B cell (primary cell): Measurements from ENCODE around the gene RC3H2. TPM values are rescaled to one million over a fixed set of nuclear protein-coding genes. Genes with fewer than 3 reads are reported as not detected.

Experiments used
- ATAC-seq: fragments of 200-7000 bp; cut with Tn5 transposase; one replicate; pipeline ENCODE4 v1.10.0; 2021; ENCODE audit warnings: low read depth, mild to moderate bottlenecking, moderate number of reproducible peaks, moderate library complexity
- CTCF ChIA-PET: fragments of 350-600 bp; sonication (Branson Sonifier 250); formaldehyde crosslinking; loops from one replicate; lab custom pipeline; 2021; ENCODE audit warnings: antibody characterized with exemption, inconsistent platforms; lab: Charles Lee
- POLR2A ChIA-PET: fragments of 350-600 bp; sonication (Branson Sonifier 250); formaldehyde crosslinking; loops from one replicate; lab custom pipeline; 2021; ENCODE audit warnings: antibody characterized with exemption; lab: Charles Lee
- DNase-seq: peaks from one replicate; pipeline ENCODE4 v3.0.0; 2013
- H2AFZ ChIP-seq: 2 replicates; pipeline ENCODE4 v1.6.1; 2012; ENCODE audit warnings: mild to moderate bottlenecking, low read depth, low read length; ENCODE audit not compliant: insufficient read depth, poor library complexity, severe bottlenecking
- H3K27ac ChIP-seq, 2 donors: 1 replicate in 1 of 2; 2 replicates in 1 of 2; pipeline ENCODE4 v1.5.1; 2012 to 2013; ENCODE audit warnings: low read length in 2 of 2, mild to moderate bottlenecking in 2 of 2, moderate library complexity in 1 of 2
- H3K27me3 ChIP-seq, 4 experiments: fragments of 200-600 bp in 1 of 4; sonication (generic) in 1 of 4; replicated peaks in 1 of 4; 1 replicate in 2 of 4; 2 replicates in 2 of 4; pipeline versions ENCODE4 v1.6.1 to v1.7.0; 2013 to 2016; ENCODE audit warnings: low read length in 3 of 4, mild to moderate bottlenecking in 2 of 4, mixed read lengths in 1 of 4, moderate library complexity in 1 of 4; ENCODE audit not compliant: insufficient read depth in 4 of 4, control insufficient read depth in 3 of 4; ENCODE audit errors: control extremely low read depth in 1 of 4
- H3K36me3 ChIP-seq, 2 experiments: replicated peaks in 1 of 2; 1 replicate in 1 of 2; 2 replicates in 1 of 2; pipeline versions ENCODE4 v1.6.1 to v1.7.1; 2013; ENCODE audit warnings: low read length in 1 of 2; ENCODE audit not compliant: insufficient read depth in 2 of 2, control insufficient read depth in 1 of 2; ENCODE audit errors: control extremely low read depth in 1 of 2, extremely low read depth in 1 of 2
- H3K4me1 ChIP-seq, 2 donors: fragments of 200-600 bp in 1 of 2; sonication (generic) in 1 of 2; 1 replicate in 1 of 2; 2 replicates in 1 of 2; pipeline versions ENCODE4 v1.5.1 to v1.6.1; 2013 to 2017; ENCODE audit warnings: low read length in 2 of 2; ENCODE audit not compliant: control insufficient read depth in 2 of 2, insufficient read depth in 2 of 2
- H3K4me2 ChIP-seq: replicated peaks from 2 replicates; pipeline ENCODE3; 2012; ENCODE audit warnings: mild to moderate bottlenecking, low read depth, low read length; ENCODE audit not compliant: poor library complexity, severe bottlenecking
- H3K4me3 ChIP-seq, 5 experiments: fragments of 200-600 bp in 1 of 5; sonication (generic) in 1 of 5; 1 replicate in 3 of 5; 2 replicates in 2 of 5; pipeline versions ENCODE4 v1.5.1 to v1.7.0; 2011 to 2016; ENCODE audit warnings: low read length in 4 of 5, mild to moderate bottlenecking in 4 of 5, low read depth in 2 of 5, control low read depth in 1 of 5, moderate library complexity in 1 of 5; ENCODE audit not compliant: insufficient read depth in 1 of 5; ENCODE audit errors: control extremely low read depth in 1 of 5, extremely low read depth in 1 of 5
- H3K79me2 ChIP-seq: fragments of 200-600 bp; sonication (generic); one replicate; pipeline ENCODE4 v1.6.0; 2016; ENCODE audit warnings: low read length; ENCODE audit not compliant: control insufficient read depth, insufficient read depth
- H3K9ac ChIP-seq: fragments of 200-600 bp; sonication (generic); 2 replicates; pipeline ENCODE4 v1.6.1; 2017; ENCODE audit warnings: mild to moderate bottlenecking, low read length, moderate library complexity
- H3K9me3 ChIP-seq, 3 donors: one replicate each; pipeline versions ENCODE4 v1.6.1 to v1.7.1; 2013; ENCODE audit warnings: low read length in 2 of 3; ENCODE audit not compliant: control insufficient read depth in 2 of 3, insufficient read depth in 1 of 3; ENCODE audit errors: control extremely low read depth in 1 of 3
- H4K20me1 ChIP-seq: 2 replicates; pipeline ENCODE4 v1.6.0; 2012; ENCODE audit warnings: mild to moderate bottlenecking, low read length; ENCODE audit not compliant: insufficient read depth, control insufficient read depth, poor library complexity, severe bottlenecking
- H3K27ac Mint-ChIP-seq: one replicate; pipeline ENCODE4 v1.8.0; 2021; ENCODE audit warnings: mixed read lengths
- H3K27me3 Mint-ChIP-seq: one replicate; pipeline ENCODE4 v1.8.0; 2021; ENCODE audit warnings: mixed read lengths
- H3K4me1 Mint-ChIP-seq: one replicate; pipeline ENCODE4 v1.8.0; 2021; ENCODE audit warnings: mixed read lengths
- H3K4me3 Mint-ChIP-seq: one replicate; pipeline ENCODE4 v1.8.0; 2021; ENCODE audit warnings: mixed read lengths
- H3K9me3 Mint-ChIP-seq: one replicate; pipeline ENCODE4 v1.8.0; 2022; ENCODE audit warnings: mixed read lengths; ENCODE audit not compliant: insufficient read depth
- EZH2 ChIP-seq: IDR thresholded peaks from 2 replicates; pipeline ENCODE4 v1.6.1; 2012; ENCODE audit warnings: borderline replicate concordance, low read depth, mild to moderate bottlenecking, moderate library complexity, low read length; ENCODE audit not compliant: insufficient read depth, poor library complexity, severe bottlenecking
- WGBS: methylation state at CpG from one replicate; pipeline ENCODE4 v1.1.5; 2013; ENCODE audit warnings: missing lambda C conversion rate; ENCODE audit not compliant: insufficient coverage; 5-methylcytosine and 5-hydroxymethylcytosine counted together
- intact Hi-C: fragments of 100-400 bp; cut with micrococcal nuclease; formaldehyde crosslinking; loops from one replicate; pipeline ENCODE4 v1.10.0; 2022
- polyA plus RNA-seq: library from polyadenylated mRNA; depleted of rRNA; stranded (reverse); fragments of >200 nt; gene quantifications from 2 replicates; pipeline ENCODE4 v1.2.3, GENCODE V29; 2012
- total RNA-seq, 2 donors: library from RNA; stranded (reverse); fragments of 120-200 nt in 1 of 2; gene quantifications; 1 replicate in 1 of 2; 2 replicates in 1 of 2; pipeline versions ENCODE4 v1.2.3 to v1.2.4, GENCODE V29; 2013 to 2022
- TF ChIP-seq, protein P1 (sequence below): fragments of 200-600 bp; IDR thresholded peaks from one replicate; pipeline ENCODE4 v1.8.0; 2022; ENCODE audit warnings: antibody characterized with exemption, mild to moderate bottlenecking

Gene RC3H2
- total and polyA plus RNA-seq, 2 donors (not counting 1 experiment from before 2014, with no cell fraction given): 17.2 to 74.4 TPM

DNA sequence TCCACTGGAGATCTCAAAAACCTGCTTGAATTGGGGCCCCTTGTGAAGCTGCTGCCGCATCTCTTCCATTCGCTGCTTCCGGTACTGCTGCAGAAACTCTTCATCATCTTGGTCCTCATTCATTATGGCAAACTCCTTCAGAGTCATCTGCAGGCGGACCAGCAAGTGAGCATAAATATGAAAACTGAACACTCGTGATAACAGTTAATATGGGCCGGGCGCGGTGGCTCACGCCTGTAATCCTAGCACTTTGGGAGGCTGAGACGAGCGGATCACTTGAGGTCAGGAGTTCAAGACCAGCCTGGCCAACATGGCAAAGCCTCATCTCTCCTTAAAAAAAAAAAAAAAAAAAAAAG lies 84.7 kb downstream of the RC3H2 start:
- no peaks in the 10 kb centered on the region for H3K9me3 Mint-ChIP-seq
- Histone ChIP-seq H3K4me1 (peaks cover 18 to 20% of the 10 kb centered on the region in 2 donors), H3K4me3 (no peak overlapping the region), H3K9ac (no peak overlapping the region), H3K27me3 (no peaks in the 10 kb centered on the region), H3K4me2 (no peak overlapping the region), H3K9me3 (no peaks in the 10 kb centered on the region), H3K36me3 (peaks cover 3 to 35% of the 10 kb centered on the region in 2 experiments), H3K79me2 (peaks cover 3% of the 10 kb centered on the region), H3K27ac (no peak overlapping the region), H2AFZ (no peak overlapping the region), H4K20me1 (no peaks in the 10 kb centered on the region)
- DNase-seq: no peak
- POLR2A ChIA-PET: no interaction called here
- CTCF ChIA-PET: interaction anchor here (1.0 to 1.3 kb wide), 2 partner anchors 10 to 722 kb away, joined by 3 to 4 read pairs; no protein-coding TSS in a partner anchor
- H3K4me1 Mint-ChIP-seq: peaks cover 30% of the 10 kb centered on the region
- ATAC-seq: no peak
- 96% methylated on average over 9 of the region's 11 CpGs for WGBS
- H3K27me3 Mint-ChIP-seq: no peaks in the 10 kb centered on the region
- TF ChIP-seq, protein P1, sequence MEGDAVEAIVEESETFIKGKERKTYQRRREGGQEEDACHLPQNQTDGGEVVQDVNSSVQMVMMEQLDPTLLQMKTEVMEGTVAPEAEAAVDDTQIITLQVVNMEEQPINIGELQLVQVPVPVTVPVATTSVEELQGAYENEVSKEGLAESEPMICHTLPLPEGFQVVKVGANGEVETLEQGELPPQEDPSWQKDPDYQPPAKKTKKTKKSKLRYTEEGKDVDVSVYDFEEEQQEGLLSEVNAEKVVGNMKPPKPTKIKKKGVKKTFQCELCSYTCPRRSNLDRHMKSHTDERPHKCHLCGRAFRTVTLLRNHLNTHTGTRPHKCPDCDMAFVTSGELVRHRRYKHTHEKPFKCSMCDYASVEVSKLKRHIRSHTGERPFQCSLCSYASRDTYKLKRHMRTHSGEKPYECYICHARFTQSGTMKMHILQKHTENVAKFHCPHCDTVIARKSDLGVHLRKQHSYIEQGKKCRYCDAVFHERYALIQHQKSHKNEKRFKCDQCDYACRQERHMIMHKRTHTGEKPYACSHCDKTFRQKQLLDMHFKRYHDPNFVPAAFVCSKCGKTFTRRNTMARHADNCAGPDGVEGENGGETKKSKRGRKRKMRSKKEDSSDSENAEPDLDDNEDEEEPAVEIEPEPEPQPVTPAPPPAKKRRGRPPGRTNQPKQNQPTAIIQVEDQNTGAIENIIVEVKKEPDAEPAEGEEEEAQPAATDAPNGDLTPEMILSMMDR: no peak
- no peak for TF ChIP-seq EZH2
- intact Hi-C loops: no loop called here
- no peak overlapping the region for H3K27ac Mint-ChIP-seq
- H3K4me3 Mint-ChIP-seq: no peak overlapping the region

DNA sequence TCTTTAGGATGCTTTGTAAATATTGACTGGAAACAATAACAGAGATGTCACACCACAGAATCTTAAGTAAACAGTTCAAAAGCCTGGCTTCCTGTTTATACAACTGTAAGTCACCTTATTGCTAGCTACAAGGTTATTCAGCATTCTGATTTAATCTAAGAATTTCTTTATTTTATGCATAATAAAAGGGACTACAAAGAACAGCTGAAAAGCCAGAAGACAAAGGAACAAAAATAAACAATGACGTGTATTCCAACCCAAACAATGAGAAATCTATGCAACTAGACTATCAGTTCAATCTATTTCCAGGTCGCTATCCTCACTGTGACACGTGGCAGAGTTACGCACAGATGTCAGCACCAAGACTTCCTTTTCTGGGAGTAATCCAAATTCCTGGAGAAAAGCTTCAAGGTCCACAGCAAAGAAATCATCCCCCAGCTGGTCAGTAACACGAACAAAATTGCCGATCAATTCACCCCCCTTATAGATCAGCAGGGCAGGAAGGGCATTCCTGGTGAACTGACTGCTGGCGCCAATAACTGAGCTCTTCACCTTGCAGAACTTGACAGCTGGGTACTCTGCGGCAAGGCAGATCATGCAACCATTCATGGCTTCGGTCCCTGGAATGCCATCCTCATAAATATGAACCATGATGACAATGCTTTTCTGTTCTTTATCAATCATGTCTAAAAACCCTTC lies 85.2 kb downstream of the RC3H2 start:
- Mint-ChIP-seq H3K27ac (no peak overlapping the region), H3K27me3 (no peaks in the 10 kb centered on the region), H3K4me3 (no peak overlapping the region), H3K4me1 (peaks cover 33% of the 10 kb centered on the region), H3K9me3 (no peaks in the 10 kb centered on the region)
- no peak for DNase-seq
- POLR2A ChIA-PET: no interaction called here
- no peak overlapping the region for H3K9ac ChIP-seq
- intact Hi-C loops: no loop called here
- WGBS: over 99% methylated on average over 8 of the region's 9 CpGs
- no peak overlapping the region for H3K4me2 ChIP-seq
- H3K27me3 ChIP-seq: no peaks in the 10 kb centered on the region
- TF ChIP-seq, protein P1: no peak
- TF ChIP-seq EZH2: no peak
- peaks cover 3 to 35% of the 10 kb centered on the region in 2 experiments for H3K36me3 ChIP-seq
- no peak overlapping the region for H2AFZ ChIP-seq
- H4K20me1 ChIP-seq: no peaks in the 10 kb centered on the region
- no peak overlapping the region for H3K4me3 ChIP-seq
- no peak for ATAC-seq
- H3K4me1 ChIP-seq: peaks cover 19 to 22% of the 10 kb centered on the region in 2 donors
- CTCF ChIA-PET: interaction anchor here (1.0 to 1.3 kb wide), 2 partner anchors 9 to 722 kb away, joined by 3 to 4 read pairs; no protein-coding TSS in a partner anchor
- H3K9me3 ChIP-seq: no peaks in the 10 kb centered on the region
- H3K79me2 ChIP-seq: peaks cover 3% of the 10 kb centered on the region
- no peak overlapping the region for H3K27ac ChIP-seq
